Smooth muscle cell (in vitro differentiated cells): ENCODE measurements around the gene INF2. TPM values are rescaled to one million over a fixed set of nuclear protein-coding genes. Genes with fewer than 3 reads are reported as not detected.

Experiments
- DNase-seq: peaks from one replicate; lab custom pipeline; 2025; ENCODE audit not compliant: unreplicated experiment; lab: John Stamatoyannopoulos, UW
- H2AFZ ChIP-seq: fragments of 200-600 bp; sonication (generic); 2 replicates; pipeline ENCODE4 v1.6.0; 2016; ENCODE audit warnings: antibody characterized with exemption, low read depth, mild to moderate bottlenecking
- H3F3A ChIP-seq: fragments of 200-600 bp; sonication (generic); 2 replicates; pipeline ENCODE4 v1.6.0; 2017; ENCODE audit warnings: antibody characterized with exemption, low read depth
- H3K27ac ChIP-seq: fragments of 200-600 bp; sonication (generic); 2 replicates; pipeline ENCODE4 v1.5.1; 2016; ENCODE audit warnings: low read depth, mild to moderate bottlenecking
- H3K27me3 ChIP-seq: fragments of 200-600 bp; sonication (generic); 2 replicates; pipeline ENCODE4 v1.6.1; 2016; ENCODE audit warnings: low read depth, mild to moderate bottlenecking
- H3K36me3 ChIP-seq: fragments of 200-600 bp; sonication (generic); 2 replicates; pipeline ENCODE4 v1.5.1; 2016; ENCODE audit warnings: low read depth
- H3K4me1 ChIP-seq: fragments of 200-600 bp; sonication (generic); 2 replicates; pipeline ENCODE4 v1.5.1; 2016; ENCODE audit warnings: low read depth
- H3K4me2 ChIP-seq: fragments of 200-600 bp; sonication (generic); 2 replicates; pipeline ENCODE4 v1.6.0; 2016; ENCODE audit warnings: mild to moderate bottlenecking
- H3K4me3 ChIP-seq: fragments of 200-600 bp; sonication (generic); 2 replicates; pipeline ENCODE4 v1.5.1; 2016; ENCODE audit warnings: mild to moderate bottlenecking
- H3K79me2 ChIP-seq: fragments of 200-600 bp; sonication (generic); 2 replicates; pipeline ENCODE4 v1.6.0; 2016; ENCODE audit warnings: low read depth, mild to moderate bottlenecking
- H3K9ac ChIP-seq: fragments of 200-600 bp; sonication (generic); 2 replicates; pipeline ENCODE4 v1.6.0; 2016; ENCODE audit warnings: low read depth
- H3K9me3 ChIP-seq: fragments of 200-600 bp; sonication (generic); replicated peaks from 2 replicates; pipeline ENCODE4 v1.5.1; 2016; ENCODE audit warnings: low read depth
- H4K20me1 ChIP-seq: fragments of 200-600 bp; sonication (generic); 2 replicates; pipeline ENCODE4 v1.6.0; 2016; ENCODE audit warnings: low read depth
- WGBS: methylation state at CpG from one replicate; pipeline ENCODE4 v1.1.7; 2016; ENCODE audit warnings: low lambda C conversion rate; 5-methylcytosine and 5-hydroxymethylcytosine counted together
- polyA plus RNA-seq: library from polyadenylated mRNA; unstranded; fragments of >200 nt; fragmentation: Nextera tagmentation; extraction: Ambion mirVana; gene quantifications from 2 replicates; pipeline ENCODE4 v1.2.1, GENCODE V29; 2016
- total RNA-seq: library from RNA; depleted of rRNA; stranded (reverse); fragments of >200 nt; gene quantifications from 2 replicates; pipeline ENCODE4 v1.2.3, GENCODE V29; 2014
- TF ChIP-seq, protein P1 (sequence below): fragments of 200-600 bp; sonication (generic); IDR thresholded peaks from 2 replicates; pipeline ENCODE4 v1.5.1; 2017; ENCODE audit warnings: borderline replicate concordance, mild to moderate bottlenecking, antibody characterized with exemption; ENCODE audit not compliant: insufficient read depth, poor library complexity, severe bottlenecking

The INF2 gene
- total and polyA plus RNA-seq, 2 experiments from 2014 or later: 19.9 to 29.8 TPM

DNA sequence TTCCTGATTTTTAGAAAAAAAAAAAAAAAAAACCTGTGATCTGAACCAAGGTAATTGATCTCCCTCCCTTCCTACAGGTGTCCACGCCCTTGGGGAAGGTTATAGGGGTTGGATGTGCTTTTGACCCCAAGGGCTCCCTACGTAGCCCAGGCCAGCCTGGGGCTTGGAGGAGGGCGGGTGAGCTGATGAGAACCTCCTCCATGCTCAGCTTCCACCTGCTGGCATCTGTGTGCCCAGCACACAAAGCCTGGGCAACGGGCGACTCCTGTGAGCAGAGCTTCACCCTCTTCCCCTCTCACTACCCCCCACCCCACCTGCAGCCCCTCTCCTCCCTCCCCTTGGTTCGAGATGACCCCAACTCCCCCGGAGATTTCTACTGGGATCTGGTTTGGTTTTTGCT is 25.3 kb upstream of the INF2 start:
- Histone ChIP-seq H3K4me2 (no peak overlapping the region), H3K27me3 (no peaks in the 10 kb centered on the region), H3K4me3 (no peak overlapping the region), H4K20me1 (no peaks in the 10 kb centered on the region), H3K9me3 (no peaks in the 10 kb centered on the region), H3K4me1 (peaks cover 10% of the 10 kb centered on the region), H3K36me3 (no peaks in the 10 kb centered on the region), H2AFZ (no peak overlapping the region), H3K9ac (no peak overlapping the region), H3F3A (peaks cover 9% of the 10 kb centered on the region), H3K27ac (no peak overlapping the region), H3K79me2 (no peaks in the 10 kb centered on the region)
- DNase-seq: no peak
- TF ChIP-seq, protein P1, sequence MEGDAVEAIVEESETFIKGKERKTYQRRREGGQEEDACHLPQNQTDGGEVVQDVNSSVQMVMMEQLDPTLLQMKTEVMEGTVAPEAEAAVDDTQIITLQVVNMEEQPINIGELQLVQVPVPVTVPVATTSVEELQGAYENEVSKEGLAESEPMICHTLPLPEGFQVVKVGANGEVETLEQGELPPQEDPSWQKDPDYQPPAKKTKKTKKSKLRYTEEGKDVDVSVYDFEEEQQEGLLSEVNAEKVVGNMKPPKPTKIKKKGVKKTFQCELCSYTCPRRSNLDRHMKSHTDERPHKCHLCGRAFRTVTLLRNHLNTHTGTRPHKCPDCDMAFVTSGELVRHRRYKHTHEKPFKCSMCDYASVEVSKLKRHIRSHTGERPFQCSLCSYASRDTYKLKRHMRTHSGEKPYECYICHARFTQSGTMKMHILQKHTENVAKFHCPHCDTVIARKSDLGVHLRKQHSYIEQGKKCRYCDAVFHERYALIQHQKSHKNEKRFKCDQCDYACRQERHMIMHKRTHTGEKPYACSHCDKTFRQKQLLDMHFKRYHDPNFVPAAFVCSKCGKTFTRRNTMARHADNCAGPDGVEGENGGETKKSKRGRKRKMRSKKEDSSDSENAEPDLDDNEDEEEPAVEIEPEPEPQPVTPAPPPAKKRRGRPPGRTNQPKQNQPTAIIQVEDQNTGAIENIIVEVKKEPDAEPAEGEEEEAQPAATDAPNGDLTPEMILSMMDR: no peak
- 95% methylated on average over 5 of the region's 7 CpGs for WGBS

DNA sequence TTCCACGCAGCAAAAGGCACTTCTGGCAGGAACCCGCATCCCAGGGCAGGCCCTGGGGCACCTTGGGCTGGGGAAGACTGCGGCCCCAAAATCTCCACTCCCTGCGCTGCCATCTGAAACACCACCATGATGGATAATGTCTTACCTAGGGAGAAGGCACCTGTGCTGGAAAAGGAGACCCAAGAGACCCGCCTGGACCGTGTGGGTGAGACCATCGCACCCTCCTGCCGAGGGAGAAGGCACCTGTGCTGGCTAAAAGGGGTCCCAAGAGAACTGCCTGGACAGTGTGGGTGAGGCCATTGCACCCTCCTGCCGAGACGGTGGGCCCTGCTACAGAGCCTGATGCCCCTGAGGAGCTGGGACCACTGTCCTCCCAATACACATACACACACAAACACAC is 24.8 kb upstream of the INF2 start:
- Histone ChIP-seq H3K9ac (no peak overlapping the region), H2AFZ (no peak overlapping the region), H3K9me3 (no peaks in the 10 kb centered on the region), H3K4me2 (no peak overlapping the region), H3F3A (peaks cover 9% of the 10 kb centered on the region), H3K4me1 (peaks cover 10% of the 10 kb centered on the region), H3K36me3 (no peaks in the 10 kb centered on the region), H3K27ac (no peak overlapping the region), H3K79me2 (no peaks in the 10 kb centered on the region), H3K27me3 (no peaks in the 10 kb centered on the region), H4K20me1 (no peaks in the 10 kb centered on the region), H3K4me3 (no peak overlapping the region)
- TF ChIP-seq, protein P1: no peak
- no peak for DNase-seq
- WGBS: 91% methylated on average over 10 of the region's 10 CpGs

GRCh38 chr14:104665114-104665656 is 24.2 kb upstream of the INF2 start:
- Histone ChIP-seq H4K20me1 (no peaks in the 10 kb centered on the region), H3K79me2 (no peaks in the 10 kb centered on the region), H3F3A (peaks cover 9% of the 10 kb centered on the region), H3K27me3 (no peaks in the 10 kb centered on the region), H3K36me3 (no peaks in the 10 kb centered on the region), H3K27ac (no peak overlapping the region), H3K9ac (no peak overlapping the region), H3K4me2 (peak overlapping the region; percentile 73), H2AFZ (peak overlapping the region; percentile 58), H3K4me1 (peaks cover 10% of the 10 kb centered on the region), H3K9me3 (no peaks in the 10 kb centered on the region), H3K4me3 (no peak overlapping the region)
- TF ChIP-seq, protein P1: no peak
- 17% methylated on average over 2 of the region's 2 CpGs for WGBS
- DNase-seq: no peak
